ES-I3 (cell line): ENCODE results near the gene WDFY2.
"Not testable (repeated sequence)": the region's sequence is repeated elsewhere in the genome, so short reads cannot be mapped to it uniquely, and the experiment has no call there.

Experiments
- H3K36me3 ChIP-seq: 2 replicates; pipeline ENCODE4 v1.6.1; 2013; ENCODE audit warnings: mild to moderate bottlenecking, low read length, control low read depth, moderate library complexity; ENCODE audit not compliant: insufficient read depth
- H3K4me1 ChIP-seq: 2 replicates; pipeline ENCODE4 v1.6.1; 2013; ENCODE audit warnings: mild to moderate bottlenecking, control low read depth, low read length; ENCODE audit not compliant: insufficient read depth
- H3K9ac ChIP-seq: 2 replicates; pipeline ENCODE4 v1.6.1; 2013; ENCODE audit warnings: low read depth, mild to moderate bottlenecking, low read length, moderate library complexity
- H3K9me3 ChIP-seq: 2 replicates; pipeline ENCODE4 v1.6.1; 2013; ENCODE audit warnings: mild to moderate bottlenecking, low read length, moderate library complexity; ENCODE audit not compliant: control insufficient read depth, insufficient read depth

WDFY2 gene

DNA sequence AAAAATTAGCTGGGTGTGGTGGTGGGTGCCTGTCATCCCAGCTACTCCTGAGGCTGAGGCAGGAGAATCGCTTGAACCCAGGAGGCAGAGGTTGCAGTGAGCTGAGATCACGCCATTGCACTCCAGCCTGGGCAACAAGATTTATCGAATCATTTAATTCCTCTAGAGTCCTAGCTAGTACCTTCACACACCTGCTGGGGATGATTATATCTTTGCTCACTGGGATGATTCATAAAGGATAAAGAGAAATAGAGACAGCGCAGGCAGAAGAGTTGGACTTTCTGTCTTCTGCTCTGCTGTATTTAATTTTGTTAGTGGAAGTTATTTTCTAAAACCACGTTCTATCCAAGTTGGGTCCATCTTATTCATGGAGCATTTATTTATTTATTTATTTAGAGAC lies 56.4 kb downstream of the WDFY2 start:
- H3K36me3 ChIP-seq, H3K9me3 ChIP-seq: not testable (repeated sequence)

DNA sequence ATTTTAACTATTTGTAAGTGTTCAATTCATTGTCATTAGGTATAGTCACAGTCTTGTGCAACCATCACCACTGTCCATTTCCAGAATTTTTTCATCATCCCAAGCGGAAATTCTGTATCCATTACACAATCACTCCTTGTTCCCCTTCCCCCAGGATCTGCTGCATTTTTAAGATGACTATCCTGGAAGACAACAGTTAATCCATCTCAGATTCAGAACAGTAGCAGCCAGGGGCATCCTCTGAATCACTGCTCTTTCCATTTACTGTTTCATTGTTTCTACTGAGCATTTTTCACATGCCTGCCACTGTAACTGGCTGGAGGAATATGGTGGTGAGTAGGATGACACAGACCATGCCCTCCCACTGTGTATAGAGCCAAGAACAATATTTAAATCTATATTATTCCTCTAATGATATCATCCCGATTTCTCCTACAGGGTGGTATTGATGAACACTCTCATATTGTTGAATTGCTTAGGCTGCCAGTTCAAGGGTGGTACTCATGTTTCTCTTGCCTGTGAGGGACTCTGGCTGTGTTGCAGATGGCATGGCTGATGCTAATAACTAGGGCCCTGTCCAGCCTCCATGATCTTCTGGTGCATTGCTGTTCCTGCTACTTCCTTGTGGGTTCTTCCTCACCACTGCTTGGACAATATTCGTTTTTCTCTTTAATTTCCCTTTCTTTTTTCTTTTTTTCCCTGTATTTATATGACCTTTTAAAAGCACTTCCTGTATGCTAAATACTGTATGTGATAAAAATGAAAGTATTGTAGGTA lies 59.0 kb downstream of the WDFY2 start:
- no peak overlapping the region for H3K9ac ChIP-seq

More for the DNA sequence above, 56.4 kb downstream of the WDFY2 start:
- H3K4me1 ChIP-seq, result peaks cover 64% of the 10 kb centered on the region
- H3K9ac ChIP-seq, result not testable (repeated sequence)

DNA sequence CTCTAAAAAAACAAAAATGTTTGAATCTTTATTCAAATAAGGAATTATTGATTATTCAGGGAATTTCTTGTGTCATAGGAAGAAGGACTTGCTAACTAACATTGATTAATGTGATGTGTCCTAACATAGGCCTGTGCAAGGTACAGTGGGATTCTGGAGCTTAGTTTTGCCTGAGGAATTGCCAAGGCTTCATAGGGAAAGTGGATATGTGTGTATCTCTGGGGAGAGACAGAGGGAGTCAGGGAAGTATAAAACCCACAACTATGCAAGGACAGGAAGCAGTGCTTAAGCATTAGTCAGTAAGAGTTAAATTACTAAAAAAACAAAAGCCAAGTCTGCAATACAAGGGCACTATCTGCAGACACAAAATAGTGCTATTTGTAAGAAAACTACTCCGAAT lies 59.6 kb downstream of the WDFY2 start:
- no peaks in the 10 kb centered on the region for H3K36me3 ChIP-seq
- no peaks in the 10 kb centered on the region for H3K9me3 ChIP-seq
- peaks cover 54% of the 10 kb centered on the region for H3K4me1 ChIP-seq
- H3K9ac ChIP-seq, result 0 out of 2 replicates have a peak overlapping the region, but pooled peaks have one; percentile 4

More for the DNA sequence above, 59.0 kb downstream of the WDFY2 start:
- Histone ChIP-seq H3K36me3 (no peaks in the 10 kb centered on the region), H3K9me3 (no peaks in the 10 kb centered on the region), H3K4me1 (peaks cover 59% of the 10 kb centered on the region)

DNA sequence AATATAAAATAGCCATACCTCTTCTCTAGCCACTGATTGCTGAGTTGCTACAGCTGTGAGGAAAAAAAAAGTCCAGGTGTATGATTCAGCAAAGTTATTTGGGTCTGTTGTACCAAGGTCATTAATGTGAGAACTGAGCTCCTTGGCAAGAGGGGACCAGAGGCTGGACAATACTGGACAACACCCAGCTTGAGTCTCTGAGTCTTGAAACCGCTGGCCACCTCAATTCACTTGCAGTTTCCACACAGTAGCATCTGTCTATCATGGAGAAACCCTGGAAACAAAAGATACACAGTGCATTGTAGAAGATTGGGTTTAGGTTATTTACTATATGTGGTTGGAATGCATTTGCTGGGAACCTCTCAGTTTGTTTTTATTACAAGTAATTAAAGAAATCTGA lies 60.4 kb downstream of the WDFY2 start:
- Histone ChIP-seq H3K9me3 (no peaks in the 10 kb centered on the region), H3K9ac (no peak overlapping the region; the same call in 1 of the 2 replicates), H3K4me1 (peaks cover 50% of the 10 kb centered on the region), H3K36me3 (no peaks in the 10 kb centered on the region)

DNA sequence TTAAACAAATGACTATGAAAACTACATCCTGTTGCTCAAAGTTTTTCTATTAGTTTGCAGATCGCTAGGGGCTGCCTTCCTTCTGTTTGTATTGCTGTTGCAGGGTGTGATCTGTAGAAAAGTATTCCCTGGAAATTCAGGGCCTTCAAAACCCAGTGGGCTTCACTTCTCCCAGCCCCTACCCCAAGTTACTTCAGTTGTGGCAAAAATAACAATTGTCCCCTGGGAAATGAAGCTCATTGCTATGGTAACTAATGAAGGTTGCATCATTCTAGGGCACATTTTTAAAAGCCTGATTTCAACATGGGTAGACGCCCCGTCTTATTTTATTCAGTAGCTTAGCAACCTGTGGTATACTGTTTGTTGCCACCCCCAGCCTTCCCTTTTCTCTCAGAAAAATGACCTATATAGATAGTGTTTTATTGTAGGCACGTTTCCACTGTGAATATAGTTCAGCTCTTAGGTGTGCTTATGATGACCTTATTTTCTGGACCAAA lies 60.9 kb downstream of the WDFY2 start:
- H3K36me3 ChIP-seq, result no peaks in the 10 kb centered on the region
- peaks cover 50% of the 10 kb centered on the region for H3K4me1 ChIP-seq
- H3K9ac ChIP-seq, result no peak overlapping the region; the same call in 1 of the 2 replicates
- H3K9me3 ChIP-seq, result no peaks in the 10 kb centered on the region

DNA sequence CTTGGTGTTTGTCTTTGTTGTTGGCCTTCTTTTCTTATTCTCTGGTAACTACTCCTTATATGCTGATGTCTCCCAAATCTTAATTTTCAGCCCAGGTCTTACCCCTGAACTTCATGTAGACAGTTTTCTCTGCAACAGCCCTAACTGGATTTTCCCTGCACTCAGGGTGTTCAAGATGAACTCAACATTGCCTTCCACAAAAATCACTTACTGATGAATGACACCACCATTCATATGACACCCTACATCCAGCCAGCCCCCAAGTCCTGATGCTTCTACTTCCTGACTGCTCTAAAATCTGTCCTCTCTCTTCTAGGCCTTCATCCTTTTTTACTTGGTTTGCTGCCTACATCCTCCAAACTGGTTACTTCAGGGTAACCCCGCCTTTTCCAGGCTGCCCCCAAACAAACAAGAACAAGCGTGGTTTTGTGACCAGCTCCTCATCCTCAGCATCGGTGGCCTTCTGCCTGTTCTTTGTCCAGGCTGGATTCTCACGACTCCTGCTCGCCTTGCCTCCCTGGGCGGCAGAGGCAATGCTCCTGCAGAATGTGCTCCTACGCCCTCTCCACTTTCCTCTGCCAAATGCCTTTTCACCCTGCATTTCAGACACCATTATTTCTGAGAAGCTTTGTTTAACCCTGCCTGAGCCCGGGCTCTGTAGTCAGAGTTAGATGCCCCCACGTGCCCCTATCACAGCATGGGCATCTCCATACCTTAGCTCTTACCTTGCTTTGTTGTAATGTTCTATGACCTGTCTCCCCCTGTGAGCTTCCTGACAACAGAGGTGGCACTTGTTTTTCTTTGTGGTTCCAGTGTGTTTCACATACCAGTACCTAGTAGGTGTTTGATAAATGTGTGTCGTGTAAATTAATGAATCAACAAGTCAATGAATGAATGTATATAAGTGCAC lies 61.8 kb downstream of the WDFY2 start:
- Histone ChIP-seq H3K4me1 (peaks cover 50% of the 10 kb centered on the region), H3K9me3 (no peaks in the 10 kb centered on the region), H3K36me3 (no peaks in the 10 kb centered on the region), H3K9ac (no peak overlapping the region)

DNA sequence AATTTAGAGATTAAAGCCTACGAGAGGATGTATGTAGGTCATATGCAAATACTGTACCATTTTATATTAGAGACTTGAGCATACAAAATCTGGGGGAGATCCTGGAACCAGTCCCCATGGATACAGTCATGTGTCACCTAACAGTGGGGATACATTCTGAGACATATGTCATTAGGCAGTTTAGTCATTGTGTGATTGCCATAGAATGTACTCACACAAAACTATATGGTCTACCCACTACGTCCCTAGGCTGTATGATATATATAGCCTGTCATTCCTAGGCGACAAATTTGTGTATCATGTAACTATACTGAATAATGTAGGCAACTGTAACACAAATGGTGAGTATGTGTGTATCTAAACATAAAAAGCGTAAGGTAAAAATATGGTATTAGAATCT lies 62.8 kb downstream of the WDFY2 start:
- H3K36me3 ChIP-seq, result no peaks in the 10 kb centered on the region
- peaks cover 50% of the 10 kb centered on the region for H3K4me1 ChIP-seq
- no peak overlapping the region for H3K9ac ChIP-seq
- H3K9me3 ChIP-seq, result no peaks in the 10 kb centered on the region

DNA sequence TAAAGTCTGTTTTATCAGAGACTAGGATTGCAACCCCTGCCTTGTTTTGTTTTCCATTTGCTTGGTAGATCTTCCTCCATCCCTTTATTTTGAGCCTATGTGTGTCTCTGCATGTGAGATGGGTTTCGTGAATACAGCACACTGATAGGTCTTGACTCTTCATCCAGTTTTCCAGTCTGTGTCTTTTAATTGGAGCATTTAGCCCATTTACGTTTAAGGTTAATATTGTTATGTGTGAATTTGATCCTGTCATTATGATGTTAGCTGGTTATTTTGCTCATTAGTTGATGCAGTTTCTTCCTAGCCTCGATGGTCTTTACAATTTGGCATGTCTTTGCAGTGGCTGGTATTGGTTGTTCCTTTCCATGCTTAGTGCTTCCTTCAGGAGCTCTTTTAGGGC lies 67.9 kb downstream of the WDFY2 start:
- not testable (repeated sequence) for H3K9ac ChIP-seq, H3K9me3 ChIP-seq, H3K36me3 ChIP-seq, H3K4me1 ChIP-seq

DNA sequence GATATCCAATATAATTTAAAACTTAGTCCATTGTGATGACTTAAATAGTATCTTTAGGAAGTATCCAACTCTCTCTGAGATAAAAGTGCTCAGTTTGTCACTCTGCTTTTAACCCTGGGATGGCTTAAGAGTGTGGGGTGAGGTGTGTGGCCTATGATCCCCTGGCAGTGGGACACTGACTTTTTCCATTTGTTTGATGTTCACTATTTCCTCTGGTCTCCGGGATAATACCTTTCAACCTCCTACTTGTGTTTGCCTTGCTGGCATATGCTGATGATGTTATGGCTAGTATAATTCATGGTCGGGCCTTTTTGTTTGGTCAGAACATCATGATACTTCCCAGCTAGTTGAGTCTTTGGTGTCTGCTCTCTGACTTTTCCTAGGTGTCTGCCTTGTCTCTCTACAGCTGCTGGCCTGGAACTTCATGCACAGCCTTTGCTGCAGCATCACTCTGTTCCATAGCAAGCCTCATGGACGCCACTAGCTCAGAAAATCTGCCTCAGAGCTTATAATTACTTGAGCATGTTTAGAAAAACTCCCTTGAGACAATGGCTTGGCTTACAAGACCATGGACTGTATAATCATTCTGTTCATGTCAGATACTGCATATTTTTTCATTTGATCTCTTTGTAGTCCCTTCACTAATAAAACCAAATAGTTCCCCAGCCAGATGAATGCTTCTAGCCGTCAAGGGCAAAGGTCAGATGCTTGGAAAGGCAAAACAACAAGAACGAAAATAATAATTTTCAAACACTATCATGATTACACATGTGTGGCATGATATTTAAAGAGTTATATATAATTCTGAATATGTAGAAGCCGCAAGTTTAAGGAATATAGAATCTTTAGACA lies 75.2 kb downstream of the WDFY2 start:
- Histone ChIP-seq H3K9ac (no peak overlapping the region), H3K9me3 (peaks cover under 1% of the 10 kb centered on the region; the same call in 1 of the 2 replicates), H3K36me3 (0 out of 2 replicates have a peak, but pooled peaks cover 4% of the 10 kb centered on the region), H3K4me1 (peaks cover 7% of the 10 kb centered on the region; the same call in 1 of the 2 replicates)

DNA sequence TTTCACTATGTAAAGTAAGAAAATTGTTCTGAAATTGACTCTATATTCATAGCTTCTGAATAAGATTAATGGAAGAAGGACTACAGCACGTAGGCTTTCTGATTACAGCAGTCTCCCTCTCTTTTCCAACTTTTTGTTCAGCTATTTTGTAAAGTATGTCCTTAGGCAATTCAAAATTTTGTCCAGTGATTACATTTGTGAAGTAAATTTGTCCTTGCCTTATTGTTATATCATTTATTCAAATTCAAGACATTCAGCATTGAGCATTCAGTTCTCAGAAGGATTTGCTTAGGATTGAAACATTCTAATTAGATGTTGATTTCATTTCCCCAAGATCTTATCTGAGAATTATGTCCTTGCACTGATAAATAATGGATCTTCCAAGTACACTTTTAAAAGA lies 76.6 kb downstream of the WDFY2 start:
- H3K9ac ChIP-seq, result no peak overlapping the region
- H3K36me3 ChIP-seq, result 0 out of 2 replicates have a peak, but pooled peaks cover 4% of the 10 kb centered on the region
- H3K9me3 ChIP-seq, result no peaks in the 10 kb centered on the region
- peaks cover 8% of the 10 kb centered on the region; the same call in 1 of the 2 replicates for H3K4me1 ChIP-seq

DNA sequence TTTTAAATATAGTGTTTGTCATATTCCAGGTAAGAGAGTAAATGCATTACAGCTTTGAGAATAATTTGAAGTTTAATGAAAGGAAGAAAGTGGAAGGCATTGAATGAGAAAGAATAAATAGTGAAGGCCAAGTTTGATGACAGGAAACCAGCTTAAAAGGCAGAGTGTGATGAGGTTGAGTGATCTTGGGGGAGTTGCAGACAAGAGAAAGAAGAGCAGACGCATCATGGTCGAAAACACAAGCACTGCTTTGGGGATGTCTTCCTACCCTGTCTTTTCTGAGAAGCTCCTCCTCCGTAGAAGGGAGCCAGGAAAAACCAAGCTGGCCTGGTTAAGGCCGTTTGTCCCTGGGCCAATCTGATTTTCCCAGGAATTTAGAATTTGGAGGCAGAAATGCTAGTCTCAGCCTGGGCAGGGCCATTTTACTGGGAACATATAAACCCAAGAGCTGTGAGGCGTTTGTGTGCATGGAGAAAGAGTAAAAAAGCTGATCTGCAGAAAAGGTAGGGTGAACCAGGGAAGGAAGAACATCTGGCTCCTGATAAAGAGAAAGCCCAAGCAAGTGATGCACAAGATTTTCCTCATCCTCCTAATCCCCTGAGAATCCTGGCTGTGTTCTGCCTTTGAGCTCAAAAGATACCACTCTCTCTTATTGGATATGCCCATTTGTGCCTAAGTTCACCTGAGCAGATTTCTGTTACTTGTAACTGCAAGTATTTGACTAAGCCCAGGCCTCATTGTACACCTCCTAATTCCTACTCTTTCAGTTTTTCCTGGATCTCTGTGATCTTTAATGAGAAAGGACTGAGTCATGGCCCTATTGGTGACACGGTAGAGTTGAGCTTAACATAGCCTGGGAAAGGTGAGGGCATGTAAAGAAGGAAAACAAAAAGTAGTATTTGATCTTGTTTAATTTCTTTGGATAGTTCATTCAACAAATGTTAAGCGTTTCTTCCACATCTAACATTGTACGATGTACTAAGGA lies 80.0 kb downstream of the WDFY2 start:
- Histone ChIP-seq H3K9me3 (no peaks in the 10 kb centered on the region), H3K4me1 (peaks cover 8% of the 10 kb centered on the region; the same call in 1 of the 2 replicates), H3K9ac (no peak overlapping the region), H3K36me3 (0 out of 2 replicates have a peak, but pooled peaks cover 4% of the 10 kb centered on the region)

DNA sequence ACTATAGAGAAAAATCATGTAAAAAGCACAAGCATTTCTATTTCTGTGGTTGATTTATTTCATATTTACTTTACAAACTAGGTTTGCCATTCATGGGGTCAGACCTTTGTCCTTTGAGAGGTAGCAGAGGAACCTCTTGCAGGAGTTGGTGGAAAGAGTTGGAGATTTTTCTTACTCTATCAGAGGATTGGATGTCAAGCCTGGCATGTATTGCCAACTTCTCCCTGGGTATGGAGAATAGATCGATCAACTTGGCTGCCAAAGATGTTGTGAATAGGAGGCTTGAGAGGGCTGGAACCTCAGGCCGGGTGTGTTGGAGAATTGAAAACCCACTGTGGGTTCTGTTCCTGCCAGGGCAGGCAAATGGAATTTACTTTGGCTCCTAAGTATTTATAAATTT lies 81.2 kb downstream of the WDFY2 start:
- 0 out of 2 replicates have a peak, but pooled peaks cover 4% of the 10 kb centered on the region for H3K36me3 ChIP-seq
- H3K9me3 ChIP-seq, result no peaks in the 10 kb centered on the region
- no peak overlapping the region for H3K9ac ChIP-seq
- H3K4me1 ChIP-seq, result peaks cover 8% of the 10 kb centered on the region; the same call in 1 of the 2 replicates

DNA sequence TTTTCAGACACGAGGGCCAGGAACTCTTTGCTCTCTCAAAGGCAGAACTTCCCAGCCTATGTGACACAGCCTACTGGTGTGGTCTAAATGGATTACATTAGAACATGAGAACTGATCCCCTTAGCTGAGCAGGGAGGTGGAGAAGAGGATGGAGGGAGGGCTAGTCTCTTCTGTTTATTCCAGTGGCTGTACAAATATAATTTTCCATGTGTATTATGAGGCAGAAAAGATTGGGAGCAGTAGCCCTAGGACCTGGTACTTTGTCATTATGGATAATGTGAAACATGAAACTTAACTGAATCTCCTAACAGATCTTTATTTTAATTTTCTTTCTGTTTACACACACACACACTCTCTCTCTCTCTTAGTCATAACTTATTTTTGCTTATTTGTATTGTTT lies 82.1 kb downstream of the WDFY2 start:
- Histone ChIP-seq H3K9ac (no peak overlapping the region), H3K9me3 (no peaks in the 10 kb centered on the region), H3K36me3 (0 out of 2 replicates have a peak, but pooled peaks cover 4% of the 10 kb centered on the region), H3K4me1 (peaks cover 8% of the 10 kb centered on the region; the same call in 1 of the 2 replicates)
